Endothelial cell of umbilical vein (primary cell): ENCODE data around the gene CNDP2. TPM values are rescaled to one million over a fixed set of nuclear protein-coding genes. Genes with fewer than 3 reads are reported as not detected.

Experiments used
- BruUV-seq: library from RNA; stranded (reverse); fragments of 400-500 nt; replicated peaks from 2 replicates; lab custom pipeline; 2021; lab: Mats Ljungman, UMichigan
- CTCF ChIA-PET: fragments of 300-600, 350-600 bp; sonication (Branson Sonifier 250); formaldehyde crosslinking; loops from one replicate; lab custom pipeline; 2021; ENCODE audit warnings: antibody characterized with exemption, inconsistent platforms; lab: Charles Lee
- POLR2A ChIA-PET: fragments of 300-600, 350-600 bp; sonication (Branson Sonifier 250); formaldehyde crosslinking; loops from one replicate; lab custom pipeline; 2021; ENCODE audit warnings: antibody characterized with exemption, inconsistent platforms; lab: Charles Lee
- DNase-seq: peaks from one replicate; pipeline ENCODE4 v3.0.0-alpha.2; 2011; ENCODE audit warnings: low read depth, low spot score
- FAIRE-seq: peaks from 2 replicates; lab custom pipeline; 2011; peaks lifted over from hg19 to GRCh38; lab: Jason Lieb, UNC
- H2AFZ ChIP-seq: 2 replicates; pipeline ENCODE4 v1.6.0; 2012; ENCODE audit warnings: low read depth, low read length, control low read depth, inconsistent platforms
- H3K27ac ChIP-seq: 2 replicates; pipeline ENCODE4 v1.5.1; 2011; ENCODE audit warnings: low read depth, mild to moderate bottlenecking, control low read depth, low read length, moderate library complexity; ENCODE audit not compliant: insufficient read depth
- H3K27me3 ChIP-seq, 2 experiments: 2 replicates each; pipeline versions ENCODE4 v1.6.0 to v1.6.1; 2011; ENCODE audit warnings: low read length in 2 of 2, mixed read lengths in 1 of 2; ENCODE audit not compliant: control insufficient read depth in 2 of 2, insufficient read depth in 2 of 2
- H3K36me3 ChIP-seq, 2 experiments: 2 replicates in 1 of 2; 3 replicates in 1 of 2; pipeline ENCODE4 v1.5.1; 2011; ENCODE audit warnings: low read length in 2 of 2, mild to moderate bottlenecking in 1 of 2, moderate library complexity in 1 of 2; ENCODE audit not compliant: control insufficient read depth in 2 of 2, insufficient read depth in 2 of 2; ENCODE audit errors: extremely low read depth in 1 of 2
- H3K4me1 ChIP-seq: 3 replicates; pipeline ENCODE4 v1.5.1; 2011; ENCODE audit warnings: mild to moderate bottlenecking, low read length; ENCODE audit not compliant: control insufficient read depth, insufficient read depth; ENCODE audit errors: extremely low read depth
- H3K4me2 ChIP-seq: 2 replicates; pipeline ENCODE4 v1.6.1; 2011; ENCODE audit warnings: low read length, control low read depth, mixed read lengths; ENCODE audit not compliant: insufficient read depth
- H3K4me3 ChIP-seq, 3 experiments: fragments of 200-600 bp in 1 of 3; sonication (generic), shearing (Covaris generic) in 1 of 3; replicated peaks in 1 of 3; 2 replicates each; pipeline ENCODE4 v1.5.1; 2011 to 2016; ENCODE audit warnings: control low read depth in 3 of 3, low read length in 3 of 3, mild to moderate bottlenecking in 2 of 3, inconsistent platforms in 1 of 3, low read depth in 1 of 3, moderate library complexity in 1 of 3; ENCODE audit not compliant: insufficient read depth in 1 of 3
- H3K79me2 ChIP-seq: 2 replicates; pipeline ENCODE4 v1.6.0; 2012; ENCODE audit warnings: low read length, inconsistent platforms; ENCODE audit not compliant: control insufficient read depth, insufficient read depth
- H3K9ac ChIP-seq: replicated peaks from 2 replicates; pipeline ENCODE3; 2011; ENCODE audit warnings: low read length, control low read depth; ENCODE audit not compliant: insufficient read depth; ENCODE audit errors: extremely low read depth
- H3K9me1 ChIP-seq: replicated peaks from 3 replicates; pipeline ENCODE4 v1.6.0; 2011; ENCODE audit warnings: mild to moderate bottlenecking, low read length; ENCODE audit not compliant: control insufficient read depth, insufficient read depth; ENCODE audit errors: extremely low read depth
- H3K9me3 ChIP-seq: replicated peaks from 2 replicates; pipeline ENCODE4 v1.5.1; 2012; ENCODE audit warnings: low read length, inconsistent platforms; ENCODE audit not compliant: control insufficient read depth, insufficient read depth
- H4K20me1 ChIP-seq: replicated peaks from 2 replicates; pipeline ENCODE3; 2011; ENCODE audit warnings: mild to moderate bottlenecking, low read length; ENCODE audit not compliant: control insufficient read depth, insufficient read depth; ENCODE audit errors: extremely low read depth
- CTCF ChIP-seq, 2 donors: IDR thresholded peaks; 1 replicate in 1 of 2; 2 replicates in 1 of 2; pipeline ENCODE4 v1.5.1; 2011; ENCODE audit warnings: low read length in 2 of 2, mild to moderate bottlenecking in 2 of 2, moderate library complexity in 2 of 2, control low read depth in 1 of 2, inconsistent platforms in 1 of 2, low read depth in 1 of 2; ENCODE audit not compliant: insufficient read depth in 1 of 2; ENCODE audit errors: extremely low read depth in 1 of 2
- POLR2AphosphoS5 ChIP-seq: IDR thresholded peaks from 2 replicates; pipeline ENCODE4 v1.6.1; 2012; ENCODE audit warnings: low read depth, mild to moderate bottlenecking, control low read depth, low read length, moderate library complexity; ENCODE audit not compliant: insufficient read depth
- dilution Hi-C: fragments of 300-500 bp; cut with MboI; formaldehyde crosslinking; loops from one replicate; pipeline ENCODE4 v1.15.0; 2019; ENCODE audit warnings: low sequenced_read_pairs; ENCODE audit not compliant: extremely low pct_ligation_motif_present
- intact Hi-C: fragments of 100-400 bp; cut with micrococcal nuclease; formaldehyde crosslinking; loops from one replicate; pipeline ENCODE4 v1.10.0; 2022
- polyA plus RNA-seq, 4 experiments: library from polyadenylated mRNA; depleted of rRNA in 3 of 4; stranded (reverse) in 3 of 4; unstranded in 1 of 4; fragments of >200 nt; gene quantifications; 2 replicates each; pipeline versions ENCODE4 v1.2.1 to v1.2.3, GENCODE V29; 2011 to 2012; ENCODE audit warnings: missing spikeins in 1 of 4
- total RNA-seq: library from RNA; stranded (reverse); gene quantifications from 2 replicates; pipeline ENCODE4 v1.2.3, GENCODE V29; 2021

CNDP2 gene
- total and polyA plus RNA-seq, 2 donors (not counting 3 experiments of a cell fraction or from before 2014, with no cell fraction given), result 52.9 to 123 TPM

DNA sequence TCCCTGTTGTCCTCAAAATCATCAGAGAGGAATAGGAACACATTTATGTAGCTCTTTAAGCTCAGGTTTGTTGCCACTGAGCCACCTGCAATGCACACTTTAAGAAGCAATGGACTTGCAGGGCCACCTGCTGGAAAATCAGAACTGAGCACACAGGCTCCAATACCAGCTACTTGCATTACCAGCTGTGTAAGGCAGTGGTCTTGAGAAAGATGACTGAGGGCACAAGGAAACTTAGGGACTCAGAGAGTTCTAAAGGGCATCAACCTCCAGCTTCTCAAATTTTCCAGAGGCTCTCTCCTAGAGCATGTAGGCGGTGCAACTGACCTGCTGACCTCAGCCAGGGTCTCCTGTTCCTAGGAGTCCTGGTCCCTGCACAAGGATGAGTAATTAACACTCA lies 2.5 kb upstream of the CNDP2 start:
- peak; percentile 18 for FAIRE-seq
- intact Hi-C loops, result loop anchor here (1.0 to 10.0 kb wide), 3 partner anchors 140 to 711 kb away; partner anchors contain the start of gene PTGR3

More for the DNA sequence above, 2.5 kb upstream of the CNDP2 start:
- no peaks in the 10 kb centered on the region for H3K9me3 ChIP-seq
- ChIA-PET CTCF (interaction anchor here (0.5 to 3.2 kb wide), 17 partner anchors 9 to 1731 kb away, joined by 3 to 84 read pairs (median 5); no protein-coding TSS in a partner anchor), POLR2A (no interaction called here)
- peaks cover 8% of the 10 kb centered on the region for H3K4me1 ChIP-seq
- no peaks in the 10 kb centered on the region for H4K20me1 ChIP-seq
- TF ChIP-seq CTCF (IDR thresholded peaks at IDR 0.05; ENCODE audit: extremely low read depth in 1 of 2, insufficient read depth in 1 of 2, low read depth in 1 of 2, low read length in 2 of 2), result peak; percentile 37 to 53
- TF ChIP-seq POLR2AphosphoS5, result no peak
- no peak overlapping the region for H3K4me2 ChIP-seq
- H3K9ac ChIP-seq, result no peak overlapping the region
- no peak overlapping the region for H3K27ac ChIP-seq
- dilution Hi-C loops, result no loop called here
- H3K79me2 ChIP-seq, result peaks cover 20% of the 10 kb centered on the region
- H3K27me3 ChIP-seq, result peaks cover 18 to 26% of the 10 kb centered on the region in 2 experiments
- BruUV-seq, result no TSS peak
- no peak overlapping the region for H2AFZ ChIP-seq
- no peaks in the 10 kb centered on the region for H3K36me3 ChIP-seq
- peak; percentile 54 for DNase-seq
- no peak overlapping the region for H3K4me3 ChIP-seq
- H3K9me1 ChIP-seq, result no peaks in the 10 kb centered on the region
